SU-DHL-6 (cell line): ENCODE results near the gene COL20A1.

Experiments
- H2AFZ ChIP-seq: fragments of 200-600 bp; sonication (generic); 2 replicates; pipeline ENCODE4 v1.6.1; 2014; ENCODE audit warnings: low read depth, mild to moderate bottlenecking, moderate library complexity, mixed read lengths, antibody characterized with exemption, low read length; ENCODE audit not compliant: severe bottlenecking
- H3F3A ChIP-seq: fragments of 200-600 bp; shearing (Covaris generic); 2 replicates; pipeline ENCODE4 v1.6.0; 2016; ENCODE audit warnings: antibody characterized with exemption, mild to moderate bottlenecking; ENCODE audit not compliant: insufficient read depth
- H3K27ac ChIP-seq: fragments of 200-600 bp; sonication (generic); 2 replicates; pipeline ENCODE4 v1.5.1; 2016; ENCODE audit warnings: low read depth, mild to moderate bottlenecking, low read length, moderate library complexity, mixed read lengths
- H3K27me3 ChIP-seq: fragments of 200-600 bp; sonication (generic), shearing (Covaris generic); 2 replicates; pipeline ENCODE4 v1.6.0; 2014; ENCODE audit warnings: mild to moderate bottlenecking, low read length
- H3K36me3 ChIP-seq: fragments of 200-600 bp; sonication (generic); 2 replicates; pipeline ENCODE4 v1.6.1; 2014; ENCODE audit warnings: mild to moderate bottlenecking, low read length, mixed read lengths
- H3K4me2 ChIP-seq: fragments of 300-600, 200-600 bp; shearing (Covaris generic), sonication (generic); 2 replicates; pipeline ENCODE4 v1.6.0; 2014; ENCODE audit warnings: low read length, low read depth, mild to moderate bottlenecking; ENCODE audit not compliant: poor library complexity, severe bottlenecking
- H3K4me3 ChIP-seq: fragments of 200-600 bp; sonication (generic); 2 replicates; pipeline ENCODE4 v1.5.1; 2014; ENCODE audit warnings: antibody characterized with exemption, low read length, mild to moderate bottlenecking, mixed read lengths; ENCODE audit not compliant: insufficient read depth, poor library complexity, severe bottlenecking
- H3K79me2 ChIP-seq: fragments of 200-600 bp; sonication (generic); 2 replicates; pipeline ENCODE4 v1.6.1; 2014; ENCODE audit warnings: mild to moderate bottlenecking, low read length, moderate library complexity; ENCODE audit not compliant: insufficient read depth
- H3K9ac ChIP-seq: fragments of 200-600 bp; sonication (generic); 2 replicates; pipeline ENCODE4 v1.7.0; 2014; ENCODE audit warnings: mild to moderate bottlenecking, low read length
- H3K9me2 ChIP-seq: fragments of 200-600 bp; sonication (generic); replicated peaks from 2 replicates; pipeline ENCODE4 v1.6.1; 2014; ENCODE audit warnings: low read length; ENCODE audit not compliant: insufficient read depth
- H3K9me3 ChIP-seq: fragments of 200-600 bp; sonication (generic); 2 replicates; pipeline ENCODE4 v1.6.1; 2014; ENCODE audit warnings: low read length, mixed read lengths; ENCODE audit not compliant: insufficient read depth
- H4K20me1 ChIP-seq: fragments of 200-600 bp; sonication (generic); 2 replicates; pipeline ENCODE4 v1.6.1; 2014; ENCODE audit warnings: low read depth, mild to moderate bottlenecking, antibody characterized with exemption, low read length, moderate library complexity, mixed read lengths
- CTCF ChIP-seq: fragments of 200-600 bp; sonication (generic); IDR thresholded peaks from one replicate; pipeline ENCODE4 v1.5.1; 2017; ENCODE audit warnings: antibody characterized with exemption, mild to moderate bottlenecking, low read length, moderate library complexity; ENCODE audit not compliant: insufficient read depth, poor library complexity, severe bottlenecking
- EZH2phosphoT487 ChIP-seq: fragments of 200-600 bp; sonication (generic), shearing (Covaris generic); conservative IDR thresholded peaks from 2 replicates; pipeline ENCODE4 v1.6.1; 2018; ENCODE audit warnings: mild to moderate bottlenecking, antibody characterized with exemption, low read length, moderate library complexity, mixed read lengths

The COL20A1 gene

GRCh38 chr20:63292292-63292701 is 689 bp upstream of the COL20A1 start:
- Histone ChIP-seq H3K4me2 (no peak overlapping the region), H3F3A (no peaks in the 10 kb centered on the region), H3K9me2 (no peaks in the 10 kb centered on the region), H3K27ac (no peak overlapping the region), H3K36me3 (no peaks in the 10 kb centered on the region), H3K9ac (no peak overlapping the region), H3K9me3 (no peaks in the 10 kb centered on the region), H3K27me3 (no peaks in the 10 kb centered on the region), H3K4me3 (no peak overlapping the region), H4K20me1 (no peaks in the 10 kb centered on the region), H2AFZ (no peak overlapping the region), H3K79me2 (no peaks in the 10 kb centered on the region)
- TF ChIP-seq EZH2phosphoT487 (no peak), CTCF (no peak)

- H4K20me1 ChIP-seq, result no peaks in the 10 kb centered on the region
- H3K9me3 ChIP-seq, result no peaks in the 10 kb centered on the region
- H3K4me2 ChIP-seq, result no peak overlapping the region
- no peaks in the 10 kb centered on the region for H3K9me2 ChIP-seq
- TF ChIP-seq EZH2phosphoT487 (no peak), CTCF (no peak)
- no peak overlapping the region for H3K27ac ChIP-seq
- no peaks in the 10 kb centered on the region for H3K79me2 ChIP-seq
- H3F3A ChIP-seq, result no peaks in the 10 kb centered on the region
- H3K36me3 ChIP-seq, result no peaks in the 10 kb centered on the region
- H3K9ac ChIP-seq, result no peak overlapping the region
- no peaks in the 10 kb centered on the region for H3K27me3 ChIP-seq
- no peak overlapping the region for H2AFZ ChIP-seq
- no peak overlapping the region for H3K4me3 ChIP-seq
These were observed 470 bp downstream of the COL20A1 start for GRCh38 chr20:63293456-63293855.

GRCh38 chr20:63293871-63294535 is 1.0 kb downstream of the COL20A1 start:
- Histone ChIP-seq H3F3A (no peaks in the 10 kb centered on the region), H2AFZ (no peak overlapping the region), H3K4me2 (no peak overlapping the region), H3K9me2 (no peaks in the 10 kb centered on the region), H3K9me3 (no peaks in the 10 kb centered on the region), H4K20me1 (no peaks in the 10 kb centered on the region), H3K27me3 (no peaks in the 10 kb centered on the region), H3K27ac (no peak overlapping the region), H3K9ac (no peak overlapping the region), H3K36me3 (no peaks in the 10 kb centered on the region), H3K79me2 (no peaks in the 10 kb centered on the region), H3K4me3 (no peak overlapping the region)
- no peak for TF ChIP-seq EZH2phosphoT487

- no peaks in the 10 kb centered on the region for H3K9me3 ChIP-seq
- H4K20me1 ChIP-seq, result no peaks in the 10 kb centered on the region
- H3K27ac ChIP-seq, result no peak overlapping the region
- H3K4me2 ChIP-seq, result no peak overlapping the region
- H3K27me3 ChIP-seq, result no peaks in the 10 kb centered on the region
- no peaks in the 10 kb centered on the region for H3F3A ChIP-seq
- H2AFZ ChIP-seq, result no peak overlapping the region
- H3K9ac ChIP-seq, result no peak overlapping the region
- TF ChIP-seq EZH2phosphoT487, result no peak
- no peak for TF ChIP-seq CTCF
- no peak overlapping the region for H3K4me3 ChIP-seq
- H3K36me3 ChIP-seq, result no peaks in the 10 kb centered on the region
- no peaks in the 10 kb centered on the region for H3K79me2 ChIP-seq
- H3K9me2 ChIP-seq, result no peaks in the 10 kb centered on the region
These were observed 1.5 kb downstream of the COL20A1 start for GRCh38 chr20:63294536-63294900.
